Measurements from ENCODE around the gene ASTL.
A peak's percentile ranks its signal among the peaks of the same experiment; 100 is the strongest.
"Not testable (repeated sequence)": the region's sequence is repeated elsewhere in the genome, so short reads cannot be mapped to it uniquely, and the experiment has no call there.

The ASTL gene

DNA sequence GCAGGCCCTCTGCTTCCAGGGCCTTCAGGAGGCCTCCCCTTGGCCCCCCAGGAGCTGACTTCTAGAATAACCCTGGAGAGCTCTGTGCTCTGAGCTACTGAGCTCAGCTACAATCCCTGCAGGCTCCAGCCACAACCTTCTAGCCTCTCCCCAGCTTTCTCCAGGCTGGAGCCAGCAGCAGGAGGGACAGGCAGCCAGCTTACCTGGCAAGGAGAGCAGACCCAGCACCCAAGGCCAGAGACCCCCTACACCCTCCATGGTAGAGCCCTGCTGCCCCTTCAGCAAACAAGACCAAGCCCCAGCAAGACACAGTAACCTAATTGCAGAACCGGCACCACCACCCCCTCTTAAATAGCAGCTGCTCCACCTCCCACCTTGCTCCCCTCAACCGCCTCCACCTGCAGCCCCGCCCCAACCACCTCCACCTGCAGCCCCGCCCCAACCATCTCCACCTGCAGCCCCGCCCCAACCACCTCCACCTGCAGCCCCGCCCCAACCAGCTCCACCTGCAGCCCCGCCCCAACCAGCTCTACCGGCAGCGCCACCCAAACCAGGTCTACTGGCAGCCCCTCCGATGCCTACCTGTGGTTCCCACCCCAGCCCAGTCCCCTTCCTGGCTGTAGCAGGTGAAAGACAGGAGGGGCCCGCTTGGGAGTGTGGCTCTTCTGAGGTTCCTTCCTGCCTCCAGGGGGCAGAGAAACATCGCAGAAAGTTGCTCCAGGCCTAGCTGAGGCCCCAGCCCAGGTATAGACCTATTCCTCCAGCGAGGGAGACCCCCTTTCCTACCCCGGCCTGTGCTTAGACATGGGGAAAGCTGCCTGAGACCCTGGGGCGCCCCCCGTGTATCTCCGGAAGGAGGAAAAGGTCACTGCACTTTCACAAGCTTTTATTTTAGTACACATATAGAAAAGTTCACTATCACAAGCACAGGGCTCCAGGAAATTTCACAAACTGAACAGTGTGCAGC lies at the start of gene ASTL:
ASTL (minus strand) TSS at position 324 of the 967 bp plus-strand sequence; CDS start at position 258, 66 bp downstream.
- DNase-seq: peak; percentile 70

DNA sequence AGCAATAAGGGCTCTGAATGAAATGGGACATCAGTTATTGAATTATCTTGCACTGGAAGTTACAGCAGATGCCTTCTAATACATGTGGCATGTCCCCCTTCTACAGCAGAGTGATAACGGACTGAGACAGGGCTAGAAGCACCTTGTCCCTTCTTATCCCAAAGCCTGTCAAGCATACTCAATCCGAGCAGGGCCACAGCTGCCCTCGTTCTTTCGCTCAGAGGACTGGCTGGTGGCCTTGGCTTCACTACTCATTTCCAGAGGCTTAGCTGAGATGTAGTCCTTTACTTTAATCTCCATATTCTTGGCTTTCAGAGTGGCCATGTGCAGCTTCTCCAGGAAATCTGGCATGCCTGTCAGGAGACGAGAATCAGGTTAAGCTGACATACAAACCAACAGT lies 48.3 kb upstream of the ASTL start:
- no peak for DNase-seq

GRCh38 chr2:96185516-96185915 lies 47.2 kb upstream of the ASTL start:
- DNase-seq: no peak

- DNase-seq: no peak
Measured at GRCh38 chr2:96184989-96185388, 46.7 kb upstream of the ASTL start.

- no peak for DNase-seq
Measured at GRCh38 chr2:96184188-96184587, 45.9 kb upstream of the ASTL start.

GRCh38 chr2:96181529-96181928 lies 43.2 kb upstream of the ASTL start:
- no peak for DNase-seq

DNA sequence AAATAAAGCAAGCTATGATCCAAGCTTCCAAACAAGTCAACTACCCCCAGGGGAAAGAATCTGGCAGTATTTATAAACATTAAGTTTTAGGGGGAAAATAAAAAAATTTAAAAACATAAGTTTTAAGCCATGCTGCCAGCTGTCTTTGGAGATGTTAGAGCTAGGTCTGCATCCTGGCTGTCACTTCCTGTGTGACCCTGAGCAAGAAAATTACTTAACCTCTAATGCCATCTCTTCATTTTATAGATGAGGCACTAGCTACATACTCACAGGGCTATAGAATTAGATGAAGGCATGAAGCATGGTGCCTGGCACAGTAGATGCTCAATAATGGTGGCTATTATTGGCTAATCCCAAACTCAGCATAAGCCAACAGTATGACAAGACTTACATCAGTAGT lies 42.2 kb upstream of the ASTL start:
- DNase-seq: no peak

GRCh38 chr2:96180002-96180401 lies 41.7 kb upstream of the ASTL start:
- no peak for DNase-seq

DNA sequence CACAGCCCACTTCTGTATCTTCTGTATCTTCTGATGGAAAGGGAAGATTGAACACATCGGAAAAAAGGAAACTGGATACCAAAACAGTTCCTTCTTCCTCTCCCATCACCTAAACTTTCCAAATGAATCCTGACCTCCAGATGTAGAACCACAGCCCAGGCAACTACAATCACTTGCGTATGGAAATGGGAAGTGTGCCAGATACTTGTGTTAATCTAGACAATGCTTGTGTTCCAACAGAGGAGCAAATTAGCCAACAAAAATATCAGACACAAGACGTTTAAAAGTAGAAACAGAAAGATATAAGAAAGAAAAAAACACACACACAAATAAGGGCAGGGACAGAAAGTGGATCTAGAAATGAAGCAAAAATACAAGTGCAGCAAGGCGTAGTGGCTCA lies 38.4 kb upstream of the ASTL start:
- DNase-seq: no peak

- DNase-seq: no peak
Measured at GRCh38 chr2:96175951-96176350, 37.6 kb upstream of the ASTL start.

DNA sequence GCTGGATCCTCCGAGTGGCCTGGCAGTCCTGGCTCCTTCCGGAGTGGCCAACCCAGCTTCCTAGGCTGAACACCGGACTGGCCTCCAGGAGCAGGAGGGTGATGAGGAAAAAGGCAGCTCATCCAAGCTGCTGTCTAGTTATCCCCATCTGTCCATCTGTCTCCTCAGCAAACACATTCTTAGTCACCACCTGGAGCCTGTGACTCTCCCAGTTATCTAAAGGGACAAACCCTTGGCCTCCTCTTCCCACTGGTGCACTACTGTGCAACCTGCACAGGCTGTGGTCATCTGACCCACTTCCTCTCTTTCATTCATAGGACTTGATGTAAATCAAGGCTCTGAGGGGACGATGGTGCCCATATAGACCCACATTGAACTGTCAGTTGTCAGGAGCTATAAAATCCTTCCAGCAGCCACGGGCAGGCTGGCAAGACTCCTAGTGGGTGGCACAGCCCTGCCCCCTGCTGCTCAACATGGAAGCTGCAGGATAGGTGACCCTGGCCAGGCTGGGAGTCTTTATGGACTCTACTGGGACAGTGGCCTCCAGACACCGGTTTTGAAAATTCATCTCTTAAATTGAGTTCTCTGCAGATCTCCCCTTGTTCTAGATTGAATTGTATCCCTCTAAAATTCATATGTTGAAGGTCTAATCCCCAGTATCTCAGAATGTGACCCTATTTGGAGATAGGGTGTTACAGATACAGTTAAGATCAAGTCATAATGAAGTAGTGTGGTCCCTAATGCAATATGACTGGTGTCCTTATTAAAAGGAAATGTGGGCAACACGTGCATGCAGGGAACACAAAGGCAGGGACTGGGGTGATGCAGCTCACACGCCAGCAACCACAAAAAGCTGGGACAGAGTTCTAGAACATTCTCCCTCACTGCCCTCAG lies 36.2 kb upstream of the ASTL start:
- peak; percentile 85 for DNase-seq

- no peak for DNase-seq
Measured at GRCh38 chr2:96171831-96172230, 33.5 kb upstream of the ASTL start.

GRCh38 chr2:96170626-96171025 lies 32.3 kb upstream of the ASTL start:
- no peak for DNase-seq

DNA sequence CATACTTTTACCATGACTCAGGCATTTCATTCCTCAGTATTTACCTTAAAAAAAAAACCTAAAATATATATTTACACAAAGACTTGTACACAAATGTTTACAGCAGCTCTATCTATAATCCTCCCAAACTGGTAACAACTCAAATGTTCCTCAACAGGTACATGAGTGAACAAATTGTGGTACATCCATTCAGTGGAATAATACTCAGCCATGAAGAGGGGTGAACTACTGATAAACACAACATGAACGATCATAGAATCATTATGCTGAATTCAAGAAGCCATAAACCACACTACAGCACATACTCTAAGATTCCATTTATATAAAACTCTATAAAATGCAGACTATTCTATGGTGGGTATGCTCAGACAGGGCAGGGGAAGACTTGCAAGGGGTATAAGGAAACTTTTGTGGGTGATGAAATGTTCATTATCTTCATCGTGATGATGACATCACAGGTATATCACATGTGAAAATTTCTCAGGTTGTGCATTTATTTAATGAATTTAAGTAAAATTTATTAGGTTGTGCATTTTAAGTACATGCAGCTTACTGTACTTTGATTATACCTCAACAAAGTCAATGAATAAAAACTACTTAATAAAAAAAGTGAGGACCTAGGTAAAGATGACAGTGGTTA lies 31.7 kb upstream of the ASTL start:
- no peak for DNase-seq

DNA sequence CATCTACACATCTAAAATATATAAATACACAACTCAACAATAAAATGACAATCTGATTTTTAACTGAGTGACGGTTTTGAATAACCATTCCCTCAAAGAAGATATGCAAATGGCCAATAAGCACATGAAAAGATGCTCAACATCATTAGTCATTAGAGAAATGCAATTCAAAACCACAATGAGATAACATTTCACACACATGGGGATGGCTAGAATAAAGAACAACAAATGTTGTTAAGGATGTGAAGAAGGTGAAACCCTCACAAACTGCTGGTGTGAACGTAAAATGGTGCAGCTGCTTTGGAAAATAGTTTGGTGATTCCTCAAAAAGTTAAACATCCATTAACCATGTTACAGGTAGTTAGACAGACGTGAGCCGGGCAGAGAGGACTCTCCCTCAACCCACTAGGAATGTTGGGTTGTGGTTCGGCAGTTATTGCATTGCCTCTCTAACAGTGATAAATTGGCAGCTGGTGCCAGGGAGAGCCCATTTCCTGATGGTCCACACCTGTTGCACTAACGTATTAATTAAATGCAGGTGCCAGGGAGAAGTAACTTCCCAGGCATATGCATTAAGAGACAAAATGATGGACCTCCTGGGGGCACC lies 29.2 kb upstream of the ASTL start:
- no peak for DNase-seq

- peak; percentile 42 for DNase-seq
Measured at GRCh38 chr2:96164459-96165184, 26.3 kb upstream of the ASTL start.

DNA sequence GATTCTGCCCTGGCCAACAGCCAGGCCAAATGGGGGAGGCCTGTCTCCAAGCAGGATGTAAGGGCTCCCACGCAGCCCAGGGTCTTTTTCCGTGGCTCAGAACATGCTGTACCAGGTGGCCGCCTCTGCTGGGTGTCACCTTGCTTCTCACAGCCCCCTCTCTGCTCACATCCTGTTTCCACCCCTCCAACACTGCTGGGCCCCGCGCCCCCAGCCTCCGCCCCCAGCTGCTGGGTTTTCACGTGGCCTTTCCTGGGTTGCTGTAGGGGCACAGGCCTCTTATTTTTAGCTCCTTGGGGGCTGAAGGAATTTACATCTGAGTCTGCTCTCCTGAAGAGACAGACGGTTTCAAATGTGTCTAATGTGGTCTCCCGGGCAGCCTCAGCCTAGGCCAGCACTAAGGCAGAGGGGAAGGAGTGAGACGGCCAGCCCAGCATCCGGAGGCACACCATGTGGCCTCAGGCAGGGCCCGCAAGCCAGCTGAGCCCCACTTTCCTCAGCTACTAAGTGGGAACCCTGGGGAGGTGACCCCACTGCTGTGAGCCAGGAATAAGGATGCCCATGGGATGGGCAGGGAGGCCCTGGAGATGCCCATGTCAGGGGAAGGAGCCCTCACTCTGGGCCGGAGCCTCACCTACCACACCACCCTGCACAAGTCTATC lies 25.6 kb upstream of the ASTL start:
- peak; percentile 86 for DNase-seq

GRCh38 chr2:96163415-96163767 lies 25.1 kb upstream of the ASTL start:
- no peak for DNase-seq

GRCh38 chr2:96161898-96162297 lies 23.6 kb upstream of the ASTL start:
- DNase-seq: no peak

DNA sequence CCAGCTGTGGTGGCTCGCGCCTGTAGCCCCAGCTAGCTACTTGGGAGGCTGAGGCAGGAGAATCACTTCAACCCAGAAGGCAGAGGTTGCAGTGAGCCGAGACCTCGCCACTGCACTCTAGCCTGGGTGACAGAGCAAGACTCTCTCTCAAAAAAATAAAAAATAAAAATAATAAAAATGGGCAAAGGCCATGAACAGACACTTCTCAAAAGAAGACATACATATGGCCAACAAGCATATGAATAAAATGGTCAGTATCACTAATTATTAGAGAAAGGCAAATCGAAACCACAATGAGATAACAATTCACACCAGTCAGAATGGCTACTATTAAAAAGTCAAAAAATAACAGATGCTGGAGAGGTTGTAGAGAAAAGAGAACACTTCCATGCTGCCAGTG lies 22.1 kb upstream of the ASTL start:
- not testable (repeated sequence) for DNase-seq

DNA sequence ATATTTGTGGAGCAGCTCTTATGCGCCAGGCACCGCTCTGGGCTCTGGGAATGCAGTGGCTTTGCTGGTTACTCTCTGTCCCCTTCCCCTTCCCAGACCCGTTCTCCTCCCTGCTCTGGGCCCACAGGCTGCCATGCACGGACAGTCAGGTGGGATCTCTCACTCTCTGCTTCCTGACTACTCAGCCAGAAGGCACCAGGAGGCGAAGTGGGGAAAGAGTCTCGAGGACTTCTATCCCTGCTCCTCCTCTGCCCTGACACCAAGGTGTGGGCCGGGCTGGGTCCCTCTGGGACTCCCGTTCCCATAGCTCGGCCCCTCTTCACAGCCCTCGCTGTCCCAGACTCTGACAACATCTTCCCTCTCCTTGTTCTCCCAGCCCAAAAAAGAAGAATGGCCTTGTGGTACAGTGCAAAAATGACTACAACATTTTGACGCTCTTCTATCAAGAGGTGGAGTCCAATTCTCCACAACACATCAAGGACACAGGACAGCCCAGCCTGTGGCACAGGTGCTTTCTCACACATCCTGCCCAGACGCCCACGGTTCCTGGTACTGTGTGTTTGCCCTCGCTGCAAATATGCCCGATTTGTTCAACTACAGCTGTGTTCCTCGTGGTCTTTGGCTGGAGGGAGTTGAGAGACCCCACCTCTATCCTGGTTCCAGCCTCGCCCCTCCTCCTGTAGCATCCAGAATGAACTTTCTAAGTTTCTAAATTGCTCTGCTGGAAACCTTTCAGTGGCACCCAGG lies 21.0 kb upstream of the ASTL start:
- DNase-seq: peak; percentile 52

Data from activated naive CD4-positive, alpha-beta T cell treated with anti-CD3 and anti-CD28 coated beads, Interleukin-2, amount 50 U/mL, for 16 hours (primary cell).